Stimulated activated CD8-positive, alpha-beta memory T cell treated with anti-CD3 and anti-CD28 coated beads, Interleukin-12 subunit alpha, Interleukin-12 subunit beta, amount 100 ng/mL, for 4 hours (primary cell): ENCODE measurements around the gene SPATA13.
"Not testable (repeated sequence)": the region's sequence is repeated elsewhere in the genome, so short reads cannot be mapped to it uniquely, and the experiment has no call there.

Experiments
- DNase-seq: peaks from one replicate; pipeline ENCODE4 v3.0.0-alpha.2; 2020; ENCODE audit warnings: low read depth

The SPATA13 gene

GRCh38 chr13:24279327-24280110, 119.0 kb downstream of the SPATA13 start:
- no peak for DNase-seq

GRCh38 chr13:24280720-24281119, 120.2 kb downstream of the SPATA13 start:
- DNase-seq, result no peak

GRCh38 chr13:24281188-24282008, 120.9 kb downstream of the SPATA13 start:
- no peak for DNase-seq

GRCh38 chr13:24282256-24282655, 121.7 kb downstream of the SPATA13 start:
- DNase-seq, result no peak

- DNase-seq, result no peak
These were observed 124.5 kb downstream of the SPATA13 start for GRCh38 chr13:24284889-24285565.

- DNase-seq, result no peak
These were observed 126.1 kb downstream of the SPATA13 start for GRCh38 chr13:24286624-24287023.

- DNase-seq, result no peak
These were observed 127.3 kb downstream of the SPATA13 start for GRCh38 chr13:24287748-24288287.

GRCh38 chr13:24288870-24289269, 128.3 kb downstream of the SPATA13 start:
- DNase-seq, result no peak

- no peak for DNase-seq
These were observed 129.9 kb downstream of the SPATA13 start for GRCh38 chr13:24290280-24290932.

GRCh38 chr13:24292481-24292880, 132.0 kb downstream of the SPATA13 start:
- DNase-seq, result no peak

GRCh38 chr13:24293746-24294145, 133.2 kb downstream of the SPATA13 start:
- no peak for DNase-seq

GRCh38 chr13:24299488-24300114, 139.1 kb downstream of the SPATA13 start:
- no peak for DNase-seq

GRCh38 chr13:24301434-24301833, 140.9 kb downstream of the SPATA13 start:
- DNase-seq, result no peak

GRCh38 chr13:24301911-24302310, 141.4 kb downstream of the SPATA13 start:
- DNase-seq, result no peak

GRCh38 chr13:24304620-24305019, 144.1 kb downstream of the SPATA13 start:
- no peak for DNase-seq

GRCh38 chr13:24306632-24307031, 146.1 kb downstream of the SPATA13 start:
- DNase-seq, result no peak

- no peak for DNase-seq
These were observed 146.9 kb downstream of the SPATA13 start for GRCh38 chr13:24307211-24308067.

GRCh38 chr13:24308068-24308445, 147.5 kb downstream of the SPATA13 start:
- no peak for DNase-seq

GRCh38 chr13:24308488-24309020, 148.0 kb downstream of the SPATA13 start:
- DNase-seq, result no peak

- DNase-seq, result not testable (repeated sequence)
These were observed 148.8 kb downstream of the SPATA13 start, which contains the start of gene C1QTNF9 for GRCh38 chr13:24309300-24309699. Gene C1QTNF9 (plus strand): TSS chr13:24309580. CDS start chr13:24316004, 6,424 bp downstream.
